Measurements from ENCODE around the gene MMP17. TPM values are rescaled to one million over a fixed set of nuclear protein-coding genes. Genes with fewer than 3 reads are reported as not detected.

MMP17 gene
- total and polyA plus RNA-seq, 2 donors (not counting 3 experiments of a cell fraction or from before 2014, with no cell fraction given): 3.6 to 10.8 TPM

DNA sequence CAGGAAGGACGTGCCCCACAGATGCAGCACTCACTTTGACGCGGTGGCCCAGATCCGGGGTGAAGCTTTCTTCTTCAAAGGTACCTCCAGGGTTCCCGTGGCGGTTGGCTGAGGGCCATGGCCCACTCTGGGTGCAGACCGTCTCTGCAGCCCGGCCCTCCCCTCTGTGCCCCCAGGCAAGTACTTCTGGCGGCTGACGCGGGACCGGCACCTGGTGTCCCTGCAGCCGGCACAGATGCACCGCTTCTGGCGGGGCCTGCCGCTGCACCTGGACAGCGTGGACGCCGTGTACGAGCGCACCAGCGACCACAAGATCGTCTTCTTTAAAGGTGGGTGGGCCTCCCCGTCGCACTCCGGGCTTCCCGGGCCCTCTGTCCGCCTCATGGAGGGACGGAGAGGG is 16.9 kb downstream of the MMP17 start:
- TF ChIP-seq GATA2 (IDR thresholded peaks at IDR 0.05; ENCODE audit: insufficient read depth, insufficient read length, low read depth, low read length) (no peak), CTCF (IDR thresholded peaks at IDR 0.05; ENCODE audit: extremely low read depth in 1 of 2, insufficient read depth in 1 of 2, low read depth in 1 of 2, low read length in 2 of 2) (no peak), POLR2AphosphoS5 (IDR thresholded peaks at IDR 0.05; ENCODE audit: insufficient read depth, low read depth, low read length) (no peak), FOS (IDR thresholded peaks at IDR 0.05; ENCODE audit: borderline replicate concordance, insufficient read depth, low read length) (no peak), MAX (IDR thresholded peaks at IDR 0.05; ENCODE audit: insufficient read depth, insufficient read length) (no peak), POLR2A (IDR thresholded peaks at IDR 0.05; ENCODE audit: low read depth, low read length) (no peak), JUN (IDR thresholded peaks at IDR 0.05; ENCODE audit: borderline replicate concordance, insufficient read depth, insufficient read length, low read depth) (no peak), MYC (IDR thresholded peaks at IDR 0.05; ENCODE audit: low read depth, low read length) (no peak), EZH2 (IDR thresholded peaks at IDR 0.05; ENCODE audit: borderline replicate concordance, low read depth, low read length, severe bottlenecking) (no peak)
- ChIA-PET POLR2A (no interaction called here), CTCF (no interaction called here)
- no peak overlapping the region for H3K9ac ChIP-seq (replicated peaks; ENCODE audit: extremely low read depth, insufficient read depth, low read length)
- H3K79me2 ChIP-seq (ENCODE audit: control insufficient read depth, insufficient read depth, low read length): no peaks in the 10 kb centered on the region
- H3K27ac ChIP-seq (ENCODE audit: insufficient read depth, low read depth, low read length): no peak overlapping the region
- no peaks in the 10 kb centered on the region for H3K9me3 ChIP-seq (replicated peaks; ENCODE audit: control insufficient read depth, insufficient read depth, low read length)
- no peak overlapping the region for H2AFZ ChIP-seq (ENCODE audit: low read depth, low read length)
- intact Hi-C loops (cut with micrococcal nuclease) (no loop called here), dilution Hi-C loops (cut with MboI; ENCODE audit: extremely low pct_ligation_motif_present, low sequenced_read_pairs) (no loop called here)
- H3K36me3 ChIP-seq (ENCODE audit: control insufficient read depth in 2 of 2, extremely low read depth in 1 of 2, insufficient read depth in 2 of 2, low read length in 2 of 2): no peaks in the 10 kb centered on the region
- no TSS peak for BruUV-seq (replicated peaks)
- no peaks in the 10 kb centered on the region for H3K9me1 ChIP-seq (replicated peaks; ENCODE audit: control insufficient read depth, extremely low read depth, insufficient read depth, low read length)
- no peaks in the 10 kb centered on the region for H4K20me1 ChIP-seq (replicated peaks; ENCODE audit: control insufficient read depth, extremely low read depth, insufficient read depth, low read length)
- FAIRE-seq (no peak), DNase-seq (ENCODE audit: low read depth, low spot score) (no peak)
- H3K4me2 ChIP-seq (ENCODE audit: insufficient read depth, low read length): no peak overlapping the region
- H3K27me3 ChIP-seq (ENCODE audit: control insufficient read depth in 2 of 2, insufficient read depth in 2 of 2, low read length in 2 of 2): no peaks in the 10 kb centered on the region
- H3K4me1 ChIP-seq (ENCODE audit: control insufficient read depth, extremely low read depth, insufficient read depth, low read length): no peaks in the 10 kb centered on the region
- no peak overlapping the region for H3K4me3 ChIP-seq (replicated peaks in 1 of 3; ENCODE audit: insufficient read depth in 1 of 3, low read depth in 1 of 3, low read length in 3 of 3)
